ENCODE data around the gene LIN54.
"Not testable (repeated sequence)": the region's sequence is repeated elsewhere in the genome, so short reads cannot be mapped to it uniquely, and the experiment has no call there.

The LIN54 gene

DNA sequence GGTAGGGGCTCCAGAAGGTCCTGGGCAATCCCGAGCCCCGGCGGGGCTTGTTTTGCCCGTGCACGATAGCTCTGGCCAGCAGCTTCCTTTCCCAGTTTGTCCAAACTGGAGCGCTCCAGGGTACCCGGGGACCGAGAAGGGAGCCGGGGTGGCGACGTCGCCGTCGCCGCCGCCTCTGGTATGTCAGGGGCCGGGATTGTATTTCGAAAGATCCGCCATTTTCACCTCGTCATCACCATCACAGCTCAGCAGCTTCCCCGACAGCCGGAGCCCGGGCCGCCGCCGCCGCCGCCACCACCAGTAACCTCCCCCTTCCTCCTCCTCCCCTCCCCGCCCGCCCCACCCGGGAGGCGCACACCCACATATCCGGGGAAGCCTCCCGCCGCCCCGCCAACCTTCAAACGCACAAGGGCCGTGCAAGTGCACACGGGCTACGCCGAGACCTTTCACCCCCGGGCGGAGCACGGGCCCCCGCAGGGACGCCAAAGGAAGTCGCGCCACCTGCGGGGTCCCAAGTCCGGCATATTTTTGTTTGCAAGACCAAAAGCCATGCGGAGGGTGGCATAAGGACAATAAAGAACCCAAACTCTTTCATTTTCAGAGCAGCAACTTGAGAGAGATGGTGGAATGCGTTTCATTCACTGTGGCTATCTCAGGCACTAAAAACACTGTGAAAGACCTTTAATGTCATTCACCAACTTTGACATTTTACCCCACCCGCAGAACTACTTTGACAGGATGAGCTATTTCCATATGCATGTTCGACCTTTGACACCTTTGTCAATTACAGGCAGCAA is at the start of gene LIN54:
LIN54 (minus strand) TSS at position 302 of the 797 bp plus-strand sequence. CDS start 25,979 bp downstream, outside the sequence.
- peak; percentile 32 for DNase-seq

DNA sequence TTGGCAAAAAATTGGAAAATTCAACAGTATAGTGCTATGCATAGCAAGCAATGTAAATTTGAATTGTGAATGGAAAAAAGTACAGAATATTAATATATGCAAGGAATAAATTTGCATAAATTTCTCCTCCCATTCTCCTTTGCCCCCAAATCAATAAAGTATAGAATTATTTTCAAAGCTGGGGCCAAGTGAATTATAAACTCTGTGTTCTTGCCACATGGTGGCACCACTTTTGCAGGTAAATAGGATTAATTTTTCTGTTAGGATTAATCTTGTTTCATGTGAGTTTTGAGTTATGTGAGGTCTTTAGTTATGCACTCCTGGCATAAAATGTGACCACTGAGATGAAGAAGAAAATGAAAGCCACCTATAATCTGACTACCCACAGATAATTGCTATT is 44.3 kb upstream of the LIN54 start:
- DNase-seq = peak; percentile 4

DNA sequence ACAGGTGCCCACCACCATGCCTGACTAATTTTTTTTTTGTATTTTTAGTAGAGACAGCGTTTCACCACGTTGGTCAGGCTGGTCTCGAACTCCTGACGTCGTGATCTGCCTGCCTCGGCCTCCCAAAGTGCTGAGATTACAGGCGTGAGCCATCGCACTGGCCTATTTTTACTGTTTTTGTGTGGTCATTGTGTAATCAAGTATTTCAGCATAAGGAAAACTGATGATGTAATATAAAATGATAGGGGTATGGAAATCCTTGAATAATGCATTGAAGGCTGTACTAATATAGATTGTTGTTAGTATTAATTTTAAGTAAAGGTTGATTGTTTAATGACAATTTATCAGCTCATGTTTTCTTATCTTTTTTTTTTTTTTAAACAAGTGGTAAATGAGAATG is 38.2 kb upstream of the LIN54 start:
- not testable (repeated sequence) for DNase-seq

DNA sequence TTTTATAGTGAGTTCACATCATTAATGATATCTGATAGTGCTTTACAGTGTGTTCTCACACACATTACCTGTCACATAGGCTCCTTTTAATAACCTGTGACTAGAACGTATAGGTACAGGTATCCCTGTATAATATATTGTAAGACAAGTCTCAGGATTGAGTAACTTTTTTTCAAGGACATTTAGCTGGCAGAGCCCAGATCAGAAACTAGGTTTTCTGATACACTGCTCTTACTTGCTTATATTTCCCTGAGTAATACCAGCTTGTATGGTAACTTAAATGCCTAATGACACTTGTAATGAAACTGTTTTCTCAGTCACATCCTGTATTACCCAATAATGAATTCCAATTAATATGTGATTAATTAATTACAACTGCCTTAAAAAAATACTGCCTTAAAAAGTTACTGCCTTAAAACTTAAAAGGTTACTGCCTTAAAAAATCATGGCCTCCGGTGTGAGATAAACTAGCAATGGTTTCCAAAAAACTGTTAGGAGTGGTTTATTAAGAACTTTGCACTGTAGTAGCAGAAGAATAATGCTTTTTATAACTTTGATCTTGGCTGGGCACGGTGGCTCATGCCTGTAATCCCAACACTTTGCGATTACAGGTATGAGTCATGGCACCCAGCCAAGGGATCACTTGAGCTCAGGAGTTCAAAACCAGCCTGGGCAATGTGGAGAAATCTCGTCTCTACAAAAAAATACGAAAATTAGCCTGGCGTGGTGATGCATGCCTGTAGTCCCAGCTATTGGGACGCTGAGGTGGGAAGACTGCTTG is 36.3 kb upstream of the LIN54 start:
- no peak for DNase-seq

DNA sequence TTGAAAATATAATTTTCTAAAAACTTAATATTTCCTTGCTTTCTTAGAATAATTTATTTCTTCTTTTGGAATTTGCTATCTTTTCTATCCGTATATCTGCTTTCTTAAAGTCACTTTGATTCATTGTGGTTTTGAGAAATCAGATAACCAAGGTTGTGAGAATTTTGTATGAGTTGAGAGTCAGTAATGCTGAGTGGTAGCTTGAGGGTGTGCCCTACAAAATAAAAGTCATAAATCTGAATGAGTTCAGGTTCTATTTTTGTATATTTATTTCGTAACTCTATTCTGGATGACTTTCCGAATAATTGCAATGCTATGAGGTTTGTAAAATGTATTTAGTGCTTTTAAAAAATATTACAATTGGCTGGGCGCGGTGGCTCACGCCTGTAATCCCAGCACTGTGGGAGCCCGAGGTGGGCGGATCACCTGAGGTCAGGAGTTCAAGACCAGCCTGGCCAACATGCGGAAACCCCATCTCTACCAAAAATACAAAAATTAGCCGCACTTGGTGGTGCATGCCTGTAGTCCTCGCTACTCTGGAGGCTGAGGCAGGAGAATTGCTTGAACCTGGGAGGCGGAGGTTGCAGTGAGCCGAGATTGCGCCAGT is 33.3 kb upstream of the LIN54 start:
- DNase-seq = no peak

DNA sequence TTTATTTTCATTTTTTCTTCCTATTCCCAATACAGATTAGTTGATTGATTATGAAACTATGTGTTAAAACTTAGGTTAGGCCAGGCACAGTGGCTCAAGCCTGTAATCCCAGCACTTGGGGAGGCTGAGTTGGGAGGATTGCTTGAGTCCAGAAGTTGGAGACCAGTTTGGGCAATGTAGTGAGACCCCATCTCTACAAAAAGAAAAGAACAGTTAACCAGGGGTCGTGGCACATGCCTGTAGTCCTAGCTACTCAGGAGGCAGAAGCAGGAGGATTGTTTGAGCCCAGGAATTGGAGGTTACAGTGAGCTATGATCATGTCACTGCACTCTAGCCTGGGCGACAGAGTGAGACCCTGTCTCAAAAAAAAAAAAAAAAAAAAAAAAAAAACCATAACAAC is 32.5 kb upstream of the LIN54 start:
- DNase-seq = not testable (repeated sequence)

DNA sequence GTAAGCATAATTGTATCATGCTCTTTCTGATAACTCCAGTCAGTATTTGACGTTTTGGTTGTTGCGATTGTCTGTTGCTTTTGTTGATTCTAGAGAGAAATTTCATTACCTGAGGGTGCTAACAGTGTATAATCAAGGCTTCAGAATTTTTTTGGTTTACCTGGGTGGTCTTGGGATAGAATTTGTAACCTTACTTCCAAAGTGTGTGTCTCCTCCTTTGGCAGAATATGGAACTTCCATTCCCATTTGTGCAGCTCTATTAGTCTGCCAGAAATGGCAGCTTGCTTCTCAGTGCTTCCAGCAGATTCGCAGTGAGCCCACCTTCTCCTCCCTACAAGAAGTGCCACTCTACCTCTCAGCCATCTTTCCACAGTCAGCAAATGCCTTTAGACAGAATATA is 29.6 kb upstream of the LIN54 start:
- DNase-seq = no peak

- DNase-seq = no peak
These were observed 26.5 kb upstream of the LIN54 start for GRCh38 chr4:83036991-83037665.

- peak; percentile 97 for DNase-seq
These were observed 24.2 kb upstream of the LIN54 start, which contains the start of gene COPS4 for GRCh38 chr4:83034630-83035494. Gene COPS4 (plus strand): TSS chr4:83035183. CDS start chr4:83035225, 42 bp downstream.

- no peak for DNase-seq
These were observed 19.1 kb upstream of the LIN54 start for GRCh38 chr4:83029688-83030087.

- no peak for DNase-seq
These were observed 18.4 kb upstream of the LIN54 start for GRCh38 chr4:83028976-83029375.

DNA sequence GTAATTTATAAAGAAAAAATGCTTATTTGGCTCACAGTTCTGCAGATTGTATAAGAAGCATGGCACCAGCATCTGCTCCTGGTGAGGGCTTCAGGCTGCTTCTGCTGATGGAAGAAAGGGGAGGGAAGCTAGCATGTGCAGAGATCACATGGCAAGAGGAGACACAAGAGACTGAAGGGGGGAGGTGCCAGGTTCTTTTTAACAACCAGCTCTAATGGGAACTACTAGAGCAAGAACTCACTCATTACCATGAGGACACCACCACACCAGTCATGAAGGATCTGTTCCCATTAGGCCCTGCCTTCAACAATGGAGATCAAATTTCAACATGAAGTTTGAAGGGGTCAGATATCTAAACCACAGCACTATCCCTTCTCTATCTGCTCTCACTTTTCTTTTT is 14.9 kb upstream of the LIN54 start:
- no peak for DNase-seq

GRCh38 chr4:83024233-83024632 is 13.6 kb upstream of the LIN54 start:
- no peak for DNase-seq

DNA sequence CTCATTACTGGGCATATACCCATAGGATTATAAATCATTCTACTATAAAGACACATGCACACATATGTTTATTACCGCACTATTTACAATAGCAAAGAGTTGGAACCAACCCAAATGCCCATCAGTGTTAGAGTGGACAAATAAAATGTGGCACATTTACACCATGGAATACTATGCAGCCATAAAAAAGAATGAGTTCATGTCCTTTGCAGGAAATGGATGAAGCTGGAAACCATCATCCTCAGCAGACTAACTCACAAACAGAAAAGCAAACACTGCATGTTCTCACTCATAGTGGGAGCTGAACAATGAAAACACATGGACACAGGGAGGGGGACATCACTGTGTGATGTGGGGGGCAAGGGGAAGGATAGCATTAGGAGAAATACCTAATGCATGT is 13.0 kb upstream of the LIN54 start:
- not testable (repeated sequence) for DNase-seq

GRCh38 chr4:83022724-83023450 is 12.3 kb upstream of the LIN54 start:
- no peak for DNase-seq

DNA sequence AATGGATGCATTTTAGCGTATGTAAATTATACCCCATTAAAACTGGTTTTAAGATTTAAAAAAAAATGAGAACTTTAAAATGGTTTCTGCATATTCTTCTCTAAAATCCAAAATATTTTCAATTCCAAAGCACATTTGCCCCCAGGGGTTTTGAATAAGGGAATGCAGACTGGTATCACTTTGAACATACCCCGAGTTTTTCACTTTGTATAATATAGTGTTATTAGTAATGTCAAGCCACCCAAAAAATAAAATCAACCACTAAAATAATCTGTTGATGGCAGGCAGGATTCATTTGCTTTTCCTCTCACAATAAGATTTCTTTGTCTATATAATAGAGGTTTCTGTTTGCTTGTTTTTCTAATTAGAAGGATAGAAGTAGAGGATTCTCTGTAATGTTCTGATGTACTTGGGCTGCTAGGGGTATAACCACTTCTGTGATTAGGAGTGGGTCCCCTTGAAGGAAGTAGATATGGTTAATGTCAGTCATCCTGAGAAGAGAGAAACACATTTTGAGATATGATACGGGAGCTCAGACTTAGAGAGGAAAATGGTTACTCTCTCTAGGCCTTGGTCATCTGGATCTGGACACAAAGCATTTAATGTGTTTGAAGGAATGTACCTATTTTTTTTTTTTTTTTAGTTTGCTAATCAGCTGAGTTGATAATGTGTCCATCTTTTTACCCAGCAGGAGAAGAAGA is 9.3 kb upstream of the LIN54 start:
- no peak for DNase-seq

DNA sequence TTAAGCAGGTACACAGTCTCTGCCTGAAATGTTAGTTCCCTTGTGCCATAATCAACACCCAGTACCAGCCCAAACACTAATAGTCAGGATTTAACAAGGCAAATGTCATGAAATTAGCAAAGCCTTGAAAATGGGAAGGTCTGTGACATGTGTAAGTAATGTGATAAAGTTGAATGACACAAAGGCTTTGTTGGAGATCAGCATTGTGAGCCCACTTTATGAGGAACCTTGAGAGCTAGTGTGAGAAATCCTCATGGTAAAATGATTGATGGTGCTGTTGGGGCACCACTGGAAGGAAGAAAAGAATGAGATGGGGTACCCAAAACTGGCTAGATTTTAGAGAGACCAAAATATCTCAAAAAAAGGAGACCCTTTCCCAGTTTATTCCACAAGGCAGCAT is 3.3 kb upstream of the LIN54 start:
- no peak for DNase-seq

DNA sequence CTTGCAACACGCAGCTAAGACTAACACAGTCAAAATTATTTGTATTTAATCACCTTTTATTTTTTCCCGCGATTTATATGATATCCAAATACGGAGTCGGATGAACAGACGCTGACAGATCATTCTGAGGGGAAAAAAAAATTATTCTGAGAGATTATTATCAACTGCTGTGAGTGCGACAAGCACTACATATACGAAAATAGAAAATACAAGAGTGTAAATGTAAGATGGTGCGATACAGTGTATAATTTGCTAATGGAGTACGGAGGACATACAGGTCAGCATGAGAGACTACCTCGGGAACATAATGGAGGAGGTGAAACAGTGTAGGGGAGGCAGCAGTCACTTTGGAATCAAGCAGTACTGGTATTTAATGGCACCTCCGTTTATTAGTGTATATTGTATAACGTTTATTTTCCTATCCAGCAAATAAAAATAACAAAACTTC is 2.8 kb upstream of the LIN54 start:
- peak; percentile 25 for DNase-seq

GRCh38 chr4:83012687-83013419 is 2.2 kb upstream of the LIN54 start:
- peak; percentile 92 for DNase-seq

GRCh38 chr4:83012200-83012686 is 1.6 kb upstream of the LIN54 start:
- no peak for DNase-seq

Data from NCI-H1694 treated with DMSO at 0.1 percent for 48 hours (cell line).